K562 (cell line): Measurements from ENCODE around the gene ARHGAP4. TPM values are rescaled to one million over a fixed set of nuclear protein-coding genes. Genes with fewer than 3 reads are reported as not detected.

Experiments used
- ARID1B ChIP-seq: fragments of 450-650 bp; IDR thresholded peaks from 2 replicates; pipeline ENCODE4 v1.6.1; 2016; ENCODE audit warnings: antibody characterized with exemption, mild to moderate bottlenecking, inconsistent platforms
- ETV5 ChIP-seq: sonication (generic); formaldehyde crosslinking; IDR thresholded peaks from 2 replicates; pipeline ENCODE4 v1.4.0; 2020; ENCODE audit warnings: low read depth, mild to moderate bottlenecking, missing genetic modification reagents
- L3MBTL2 ChIP-seq: fragments of 450-650 bp; IDR thresholded peaks from 2 replicates; pipeline ENCODE4 v1.6.1; 2016; ENCODE audit warnings: mild to moderate bottlenecking, moderate library complexity
- MAZ ChIP-seq, 2 experiments: fragments of 450-650 bp in 1 of 2; sonication (generic) in 1 of 2; formaldehyde crosslinking; IDR thresholded peaks in 1 of 2; conservative IDR thresholded peaks in 1 of 2; 2 replicates each; pipeline versions ENCODE4 v1.4.0 to v1.5.0; 2020; ENCODE audit warnings: mild to moderate bottlenecking in 1 of 2, missing genetic modification reagents in 1 of 2
- ZNF175 ChIP-seq: fragments of 200-800 bp; sonication (Bioruptor generic); IDR thresholded peaks from 2 replicates; pipeline ENCODE4 v1.6.1; 2016; ENCODE audit warnings: low read depth, mild to moderate bottlenecking, missing genetic modification characterization, missing compliant biosample characterization
- ZNF436 ChIP-seq: fragments of 250-450, 450-650 bp; sonication (Bioruptor Pico); formaldehyde crosslinking; IDR thresholded peaks from 2 replicates; pipeline ENCODE4 v1.7.0; 2020; ENCODE audit warnings: mild to moderate bottlenecking
- polyA plus RNA-seq, 8 experiments: library from polyadenylated mRNA; depleted of rRNA in 4 of 8; stranded (reverse) in 5 of 8; unstranded in 3 of 8; fragments of >200 nt; fragmentation: Nextera tagmentation in 2 of 8; fragmentation: Illumina TruSeq in 1 of 8; extraction: Ambion mirVana in 2 of 8; extraction: Trizol in 1 of 8; gene quantifications; 2 replicates each; pipeline versions ENCODE4 v1.2.1 to v1.2.3, GENCODE V29; 2011 to 2014; ENCODE audit warnings: inconsistent platforms in 1 of 8, missing spikeins in 1 of 8
- total RNA-seq, 7 experiments: library from RNA; depleted of rRNA in 6 of 7; stranded (reverse); fragments of >200 nt in 6 of 7; fragmentation: Illumina TruSeq in 2 of 7; extraction: Trizol in 2 of 7; gene quantifications; 2 replicates each; pipeline versions ENCODE4 v1.2.1 to v1.2.3, GENCODE V29; 2011 to 2021; ENCODE audit warnings: low replicate concordance in 1 of 7
- TF ChIP-seq, protein P1 (sequence below): fragments of 150-350 bp; IDR thresholded peaks from 2 replicates; pipeline ENCODE4 v1.6.1; 2014; ENCODE audit warnings: low read depth, mild to moderate bottlenecking, low read length, borderline replicate concordance
- TF ChIP-seq, protein P2 (sequence below), 2 experiments: fragments of 450-650 bp; conservative IDR thresholded peaks; 2 replicates each; pipeline ENCODE4 v1.6.1; 2017; ENCODE audit warnings: mild to moderate bottlenecking in 2 of 2, moderate library complexity in 2 of 2
- TF ChIP-seq, protein P3 (sequence below): fragments of 200-800 bp; sonication (Bioruptor generic); IDR thresholded peaks from 2 replicates; pipeline ENCODE4 v1.6.1; 2017; ENCODE audit warnings: missing genetic modification characterization, missing compliant biosample characterization

ARHGAP4 gene
- total and polyA plus RNA-seq, 9 of the 15 experiments (the other 6 are each of a cell fraction or from before 2014, with no cell fraction given), result 0.30 to 81.8 (median 13.5) TPM

DNA sequence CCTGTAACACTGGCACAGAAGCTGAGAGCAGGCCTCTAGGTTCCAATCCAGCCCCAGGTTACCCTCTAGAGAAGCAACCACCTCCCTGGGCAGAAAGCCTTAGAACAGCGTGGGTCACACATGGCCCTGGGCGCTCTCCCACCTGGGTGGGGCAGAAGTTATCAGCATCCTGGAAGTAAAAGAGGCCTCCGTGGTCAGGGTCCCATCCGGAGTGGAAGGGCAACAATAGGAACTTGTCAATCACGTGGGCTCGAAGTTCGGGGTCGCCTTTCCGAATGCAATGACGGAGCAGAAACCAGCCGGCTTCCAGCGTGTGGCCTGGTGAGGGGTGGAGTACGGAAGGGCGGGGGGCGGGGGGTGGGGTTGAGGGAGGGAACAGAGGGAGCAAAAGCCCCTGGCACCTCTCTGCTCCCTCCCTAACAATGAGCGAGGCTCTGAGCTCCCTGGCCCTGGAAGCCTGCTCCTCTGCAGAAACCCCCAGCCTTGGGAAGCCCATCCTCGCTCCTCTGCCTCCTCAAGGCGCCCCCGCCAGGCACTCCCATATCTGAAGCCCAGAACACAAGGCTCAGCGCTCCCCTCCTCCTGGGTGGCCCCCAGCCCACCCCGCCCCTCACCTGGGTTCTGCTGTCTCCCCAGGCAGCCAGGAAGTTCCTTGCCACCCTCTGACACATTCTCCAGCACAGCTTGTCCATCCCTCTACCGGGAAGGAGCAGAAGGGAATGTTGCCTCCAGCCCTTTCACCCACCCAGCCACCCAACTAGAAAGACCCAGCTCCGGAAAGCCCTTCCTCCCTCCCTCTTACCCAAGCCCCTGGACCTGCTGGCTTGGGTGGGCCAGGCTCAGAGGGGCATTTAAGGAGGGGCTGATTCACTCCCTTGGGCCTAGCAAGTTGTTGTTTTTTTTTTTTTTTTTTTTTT is 15.5 kb upstream of the ARHGAP4 start (continued):
- TF ChIP-seq ZNF436 (CRISPR knock-in tag) (no peak), ETV5 (CRISPR knock-in tag) (peak; percentile 57; the same call in 1 of the 2 replicates), MAZ (CRISPR knock-in tag; conservative IDR thresholded peaks at IDR 0.05 in 1 of 2, IDR thresholded peaks at IDR 0.05 in 1 of 2) (no peak), ZNF175 (CRISPR knock-in tag) (no peak), L3MBTL2 (peak; percentile 44; the same call in 1 of the 2 replicates), ARID1B (no peak)
- TF ChIP-seq, protein P1, sequence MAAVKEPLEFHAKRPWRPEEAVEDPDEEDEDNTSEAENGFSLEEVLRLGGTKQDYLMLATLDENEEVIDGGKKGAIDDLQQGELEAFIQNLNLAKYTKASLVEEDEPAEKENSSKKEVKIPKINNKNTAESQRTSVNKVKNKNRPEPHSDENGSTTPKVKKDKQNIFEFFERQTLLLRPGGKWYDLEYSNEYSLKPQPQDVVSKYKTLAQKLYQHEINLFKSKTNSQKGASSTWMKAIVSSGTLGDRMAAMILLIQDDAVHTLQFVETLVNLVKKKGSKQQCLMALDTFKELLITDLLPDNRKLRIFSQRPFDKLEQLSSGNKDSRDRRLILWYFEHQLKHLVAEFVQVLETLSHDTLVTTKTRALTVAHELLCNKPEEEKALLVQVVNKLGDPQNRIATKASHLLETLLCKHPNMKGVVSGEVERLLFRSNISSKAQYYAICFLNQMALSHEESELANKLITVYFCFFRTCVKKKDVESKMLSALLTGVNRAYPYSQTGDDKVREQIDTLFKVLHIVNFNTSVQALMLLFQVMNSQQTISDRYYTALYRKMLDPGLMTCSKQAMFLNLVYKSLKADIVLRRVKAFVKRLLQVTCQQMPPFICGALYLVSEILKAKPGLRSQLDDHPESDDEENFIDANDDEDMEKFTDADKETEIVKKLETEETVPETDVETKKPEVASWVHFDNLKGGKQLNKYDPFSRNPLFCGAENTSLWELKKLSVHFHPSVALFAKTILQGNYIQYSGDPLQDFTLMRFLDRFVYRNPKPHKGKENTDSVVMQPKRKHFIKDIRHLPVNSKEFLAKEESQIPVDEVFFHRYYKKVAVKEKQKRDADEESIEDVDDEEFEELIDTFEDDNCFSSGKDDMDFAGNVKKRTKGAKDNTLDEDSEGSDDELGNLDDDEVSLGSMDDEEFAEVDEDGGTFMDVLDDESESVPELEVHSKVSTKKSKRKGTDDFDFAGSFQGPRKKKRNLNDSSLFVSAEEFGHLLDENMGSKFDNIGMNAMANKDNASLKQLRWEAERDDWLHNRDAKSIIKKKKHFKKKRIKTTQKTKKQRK, result no peak
- TF ChIP-seq, protein P2, sequence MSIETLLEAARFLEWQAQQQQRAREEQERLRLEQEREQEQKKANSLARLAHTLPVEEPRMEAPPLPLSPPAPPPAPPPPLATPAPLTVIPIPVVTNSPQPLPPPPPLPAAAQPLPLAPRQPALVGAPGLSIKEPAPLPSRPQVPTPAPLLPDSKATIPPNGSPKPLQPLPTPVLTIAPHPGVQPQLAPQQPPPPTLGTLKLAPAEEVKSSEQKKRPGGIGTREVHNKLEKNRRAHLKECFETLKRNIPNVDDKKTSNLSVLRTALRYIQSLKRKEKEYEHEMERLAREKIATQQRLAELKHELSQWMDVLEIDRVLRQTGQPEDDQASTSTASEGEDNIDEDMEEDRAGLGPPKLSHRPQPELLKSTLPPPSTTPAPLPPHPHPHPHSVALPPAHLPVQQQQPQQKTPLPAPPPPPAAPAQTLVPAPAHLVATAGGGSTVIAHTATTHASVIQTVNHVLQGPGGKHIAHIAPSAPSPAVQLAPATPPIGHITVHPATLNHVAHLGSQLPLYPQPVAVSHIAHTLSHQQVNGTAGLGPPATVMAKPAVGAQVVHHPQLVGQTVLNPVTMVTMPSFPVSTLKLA (conservative IDR thresholded peaks at IDR 0.05), result 0 out of 4 replicates have a peak, but pooled peaks of 1 of the 2 experiments have one; percentile 24
- TF ChIP-seq, protein P3, sequence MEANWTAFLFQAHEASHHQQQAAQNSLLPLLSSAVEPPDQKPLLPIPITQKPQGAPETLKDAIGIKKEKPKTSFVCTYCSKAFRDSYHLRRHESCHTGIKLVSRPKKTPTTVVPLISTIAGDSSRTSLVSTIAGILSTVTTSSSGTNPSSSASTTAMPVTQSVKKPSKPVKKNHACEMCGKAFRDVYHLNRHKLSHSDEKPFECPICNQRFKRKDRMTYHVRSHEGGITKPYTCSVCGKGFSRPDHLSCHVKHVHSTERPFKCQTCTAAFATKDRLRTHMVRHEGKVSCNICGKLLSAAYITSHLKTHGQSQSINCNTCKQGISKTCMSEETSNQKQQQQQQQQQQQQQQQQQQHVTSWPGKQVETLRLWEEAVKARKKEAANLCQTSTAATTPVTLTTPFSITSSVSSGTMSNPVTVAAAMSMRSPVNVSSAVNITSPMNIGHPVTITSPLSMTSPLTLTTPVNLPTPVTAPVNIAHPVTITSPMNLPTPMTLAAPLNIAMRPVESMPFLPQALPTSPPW (CRISPR knock-in tag), result 0 out of 2 replicates have a peak, but pooled peaks have one; percentile 27
